AG04450 (cell line): Measurements from ENCODE around the gene ICAM2. TPM values are rescaled to one million over a fixed set of nuclear protein-coding genes. Genes with fewer than 3 reads are reported as not detected.

Experiments used
- CTCF ChIA-PET: fragments of 300-600, 350-600 bp; formaldehyde crosslinking; extraction: SDS; loops from one replicate; lab custom pipeline; 2022; ENCODE audit warnings: antibody characterized with exemption, inconsistent platforms; lab: Charles Lee
- POLR2A ChIA-PET: fragments of 350-600 bp; formaldehyde crosslinking; extraction: SDS; loops from one replicate; lab custom pipeline; 2021; ENCODE audit warnings: antibody characterized with exemption, inconsistent platforms; lab: Yijun Ruan, JAX
- DNase-seq: peaks from one replicate; pipeline ENCODE4 v3.0.0-alpha.2; 2011; ENCODE audit warnings: low read depth, low spot score
- H3K27ac ChIP-seq: one replicate; pipeline ENCODE4 v1.5.1; 2012; ENCODE audit warnings: low read depth, low read length, control low read depth
- H3K27me3 ChIP-seq: one replicate; pipeline ENCODE4 v1.6.0; 2012; ENCODE audit warnings: low read length; ENCODE audit not compliant: control insufficient read depth, insufficient read depth
- H3K4me3 ChIP-seq: 2 replicates; pipeline ENCODE4 v1.5.1; 2011; ENCODE audit warnings: mild to moderate bottlenecking, low read depth, low read length, control low read depth
- H3K9me3 ChIP-seq: 2 replicates; pipeline ENCODE4 v1.5.1; 2012; ENCODE audit warnings: low read length; ENCODE audit not compliant: control insufficient read depth, insufficient read depth
- CTCF ChIP-seq: IDR thresholded peaks from 2 replicates; pipeline ENCODE4 v1.5.1; 2011; ENCODE audit warnings: low read depth, low read length, control low read depth, inconsistent platforms
- polyA plus RNA-seq: library from polyadenylated mRNA; depleted of rRNA; stranded (reverse); fragments of >200 nt; gene quantifications from 2 replicates; pipeline ENCODE4 v1.2.3, GENCODE V29; 2011

Gene ICAM2
- polyA plus RNA-seq, 1 experiment = 0.16 TPM

GRCh38 chr17:64060331-64060730 lies 39.9 kb upstream of the ICAM2 start:
- POLR2A ChIA-PET = no interaction called here
- no peak for DNase-seq

GRCh38 chr17:64059756-64060155 lies 39.3 kb upstream of the ICAM2 start:
- Histone ChIP-seq H3K27me3 (no peaks in the 10 kb centered on the region), H3K4me3 (no peak overlapping the region), H3K9me3 (no peaks in the 10 kb centered on the region), H3K27ac (no peak overlapping the region)
- POLR2A ChIA-PET = no interaction called here
- DNase-seq = no peak
- no peak for TF ChIP-seq CTCF
- CTCF ChIA-PET = interaction anchor here (8.4 kb wide), 1 partner anchor 73 kb away, joined by 92 read pairs; the partner anchor contains the start of gene ERN1

More at GRCh38 chr17:64060331-64060730, 39.9 kb upstream of the ICAM2 start:
- H3K27ac ChIP-seq = no peak overlapping the region
- no peak for TF ChIP-seq CTCF
- CTCF ChIA-PET = interaction anchor here (8.4 kb wide), 1 partner anchor 72 kb away, joined by 92 read pairs; the partner anchor contains the start of gene ERN1
- no peak overlapping the region for H3K4me3 ChIP-seq
- H3K9me3 ChIP-seq = no peaks in the 10 kb centered on the region
- no peaks in the 10 kb centered on the region for H3K27me3 ChIP-seq

GRCh38 chr17:64058621-64059020 lies 38.2 kb upstream of the ICAM2 start:
- ChIA-PET CTCF (interaction anchor here (0.8 to 0.9 kb wide), 2 partner anchors 75 to 139 kb away, joined by 3 to 4 read pairs; no protein-coding TSS in a partner anchor), POLR2A (no interaction called here)
- Histone ChIP-seq H3K27ac (no peak overlapping the region), H3K27me3 (no peaks in the 10 kb centered on the region), H3K9me3 (no peaks in the 10 kb centered on the region), H3K4me3 (no peak overlapping the region)
- no peak for DNase-seq
- no peak for TF ChIP-seq CTCF

GRCh38 chr17:64057701-64058263 lies 37.3 kb upstream of the ICAM2 start:
- no peaks in the 10 kb centered on the region for H3K27me3 ChIP-seq
- no peaks in the 10 kb centered on the region for H3K9me3 ChIP-seq
- no peak overlapping the region for H3K4me3 ChIP-seq
- DNase-seq = no peak
- POLR2A ChIA-PET = no interaction called here
- CTCF ChIA-PET = interaction anchor here (0.5 to 1.3 kb wide), 4 partner anchors 30 to 200 kb away, joined by 3 to 4 read pairs (median 4); no protein-coding TSS in a partner anchor
- no peak for TF ChIP-seq CTCF
- H3K27ac ChIP-seq = no peak overlapping the region

GRCh38 chr17:64056269-64057005 lies 36.0 kb upstream of the ICAM2 start:
- CTCF ChIA-PET = interaction anchor here (0.5 to 2.2 kb wide), 4 partner anchors 9 to 77 kb away, joined by 3 to 15 read pairs (median 3); no protein-coding TSS in a partner anchor
- Histone ChIP-seq H3K27ac (no peak overlapping the region), H3K27me3 (no peaks in the 10 kb centered on the region), H3K4me3 (no peak overlapping the region), H3K9me3 (no peaks in the 10 kb centered on the region)
- no peak for TF ChIP-seq CTCF
- POLR2A ChIA-PET = no interaction called here
- DNase-seq = no peak
